ENCODE results near the gene SH2D4B. TPM values are rescaled to one million over a fixed set of nuclear protein-coding genes. Genes with fewer than 3 reads are reported as not detected.
A peak's percentile ranks its signal among the peaks of the same experiment; 100 is the strongest.

SH2D4B gene
- total RNA-seq, 1 donor from 2014 or later: not detected

DNA sequence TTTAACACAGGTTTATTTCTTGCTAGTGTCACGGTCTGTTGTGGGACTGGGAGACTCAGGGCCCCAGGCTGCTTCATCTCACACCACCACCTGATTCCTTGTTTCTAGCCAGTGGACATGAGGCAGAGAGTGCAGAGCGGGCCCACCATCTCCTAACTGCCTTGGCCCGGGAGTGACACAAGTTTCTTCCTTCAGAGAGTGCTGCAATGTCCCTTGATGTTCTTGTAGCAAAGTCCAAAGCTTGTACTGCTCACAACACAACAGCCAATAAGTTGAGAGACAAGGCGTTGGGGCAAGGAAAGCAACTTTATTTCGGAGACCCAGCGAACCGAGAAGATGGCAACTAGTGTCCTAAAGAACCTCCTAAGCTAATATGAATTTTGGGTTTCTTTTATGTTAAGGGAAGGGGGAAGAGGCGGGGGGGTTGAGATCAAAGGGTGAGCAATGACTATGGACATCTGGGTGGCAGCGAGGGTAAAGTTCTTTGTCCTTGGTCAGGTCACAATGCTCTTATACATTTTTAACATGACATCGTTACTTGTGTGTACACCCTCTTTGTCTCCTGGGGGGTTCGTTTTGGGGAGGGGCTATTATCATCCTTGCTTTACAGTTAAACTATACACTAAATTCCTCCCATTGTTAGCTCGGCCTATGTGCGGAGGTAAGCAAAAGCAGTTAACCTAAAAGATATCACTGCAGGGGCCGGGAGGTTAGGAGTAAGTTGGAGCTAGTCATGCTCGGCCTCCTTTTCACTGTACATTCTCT is 31.6 kb downstream of the SH2D4B start:
- no peak for DNase-seq
- no peak for ATAC-seq (ENCODE audit: poor library complexity)
- intact Hi-C loops (cut with DNase I): no loop called here

GRCh38 chr10:80571352-80571751 is 33.6 kb downstream of the SH2D4B start:
- intact Hi-C loops (cut with DNase I): no loop called here
- no peak for DNase-seq
- ATAC-seq (ENCODE audit: poor library complexity): no peak

- ATAC-seq (ENCODE audit: poor library complexity): no peak
- DNase-seq: no peak
- intact Hi-C loops (cut with DNase I): no loop called here
These were observed 41.6 kb downstream of the SH2D4B start for GRCh38 chr10:80579181-80579763.

DNA sequence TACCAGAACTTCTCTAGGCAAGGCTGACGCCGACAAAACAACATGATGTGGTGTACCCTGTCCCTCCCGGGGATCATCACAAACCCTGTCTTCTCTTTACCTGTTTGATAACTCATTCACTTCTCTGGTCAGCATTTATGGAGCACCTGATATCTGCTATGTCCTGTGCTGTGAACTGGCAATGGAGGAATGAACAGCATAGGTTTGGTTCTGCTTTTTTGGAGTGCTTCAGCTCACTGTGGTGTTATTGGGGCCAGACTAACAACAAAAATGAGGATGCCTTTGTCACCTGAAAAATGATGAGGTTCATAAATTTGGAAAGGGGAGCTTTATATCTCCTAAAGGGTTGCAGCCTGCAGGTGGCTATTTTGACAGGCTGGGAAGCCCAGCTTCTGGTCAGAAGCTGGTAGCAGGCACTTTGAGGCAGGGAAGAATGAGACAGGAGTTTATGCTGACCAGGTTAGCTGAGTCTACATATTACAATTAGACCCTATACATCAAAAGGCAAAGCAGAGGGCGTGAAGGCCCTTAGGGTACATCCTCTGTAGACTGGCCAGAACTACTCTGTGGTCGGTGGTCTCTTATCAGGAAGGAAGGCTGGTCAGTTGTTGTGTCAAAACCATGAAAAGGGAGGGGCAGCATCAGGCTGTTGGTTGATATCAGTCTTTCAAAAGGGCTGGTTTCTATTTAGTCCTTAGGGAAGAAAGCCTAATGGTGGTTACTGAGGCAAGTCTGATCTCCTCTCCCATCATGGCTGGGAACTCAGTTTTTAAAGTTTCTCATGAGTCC is 42.3 kb downstream of the SH2D4B start:
- ATAC-seq (ENCODE audit: poor library complexity): no peak
- DNase-seq: no peak
- intact Hi-C loops (cut with DNase I): loop anchor here (10.0 kb wide), 1 partner anchor 135 kb away; no protein-coding TSS in a partner anchor

DNA sequence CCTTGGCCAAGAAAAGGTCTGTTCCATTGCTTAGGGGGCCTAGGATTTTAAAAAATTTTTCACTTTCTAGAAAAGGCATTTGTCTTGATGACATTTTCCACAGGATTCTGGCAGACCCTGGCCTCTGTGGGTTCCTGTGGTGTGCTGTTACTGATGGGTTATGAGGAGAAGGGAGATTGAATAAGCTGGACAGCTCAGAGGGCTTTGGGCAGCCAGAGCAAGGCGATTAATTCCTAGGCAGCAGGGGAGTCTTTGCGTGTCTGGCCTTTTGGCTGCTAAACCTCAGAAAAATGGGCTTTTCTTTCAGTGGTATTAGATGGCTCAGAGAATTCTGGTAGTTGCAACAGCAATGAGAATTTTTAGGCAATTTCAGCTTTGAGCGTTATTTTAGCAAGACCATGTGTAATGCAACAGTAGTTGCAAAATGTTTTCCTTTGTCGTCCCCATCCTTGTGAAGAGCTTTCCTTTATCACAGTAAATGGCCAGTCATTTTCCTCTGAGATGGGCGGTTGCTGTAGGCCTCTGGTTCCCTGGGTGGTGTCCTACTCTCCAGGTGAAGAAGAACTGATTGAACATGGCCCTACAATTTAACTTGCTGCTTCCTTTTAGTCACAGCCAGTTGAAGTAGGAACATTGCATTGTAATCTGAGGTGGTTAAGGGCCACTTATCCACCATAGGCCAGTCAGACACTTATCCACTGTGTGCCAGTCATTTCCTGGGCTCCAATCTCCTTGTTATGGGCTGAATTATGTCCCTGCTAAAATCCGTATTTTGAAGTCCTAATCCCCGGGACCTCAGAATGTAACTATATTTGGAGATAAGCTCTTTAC is 43.2 kb downstream of the SH2D4B start:
- ATAC-seq (ENCODE audit: poor library complexity) (no peak), DNase-seq (no peak)
- intact Hi-C loops (cut with DNase I): loop anchor here (10.0 kb wide), 1 partner anchor 136 kb away; no protein-coding TSS in a partner anchor

DNA sequence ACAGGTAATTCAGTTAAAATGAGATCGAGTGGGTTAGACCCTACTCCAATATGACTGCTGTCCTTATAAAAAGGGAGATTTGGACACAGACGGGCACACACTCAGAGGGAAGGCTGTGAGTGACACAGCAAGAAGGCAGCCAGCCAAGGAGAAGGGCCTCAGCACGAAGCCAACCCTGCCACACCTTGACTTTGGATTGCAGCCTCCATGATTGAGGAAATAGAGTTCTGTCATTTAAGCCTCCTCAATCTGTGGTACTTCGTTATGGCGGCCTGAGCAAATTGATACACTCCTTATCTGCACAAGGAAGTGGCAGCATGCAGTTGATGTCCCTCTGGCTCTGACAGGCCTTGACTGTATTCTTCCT is 43.8 kb downstream of the SH2D4B start:
- DNase-seq (no peak), ATAC-seq (ENCODE audit: poor library complexity) (no peak)
- intact Hi-C loops (cut with DNase I): loop anchor here (10.0 kb wide), 1 partner anchor 137 kb away; no protein-coding TSS in a partner anchor

GRCh38 chr10:80582286-80582960 is 44.7 kb downstream of the SH2D4B start:
- intact Hi-C loops (cut with DNase I): loop anchor here (10.0 kb wide), 1 partner anchor 138 kb away; no protein-coding TSS in a partner anchor
- ATAC-seq (ENCODE audit: poor library complexity) (no peak), DNase-seq (no peak)

DNA sequence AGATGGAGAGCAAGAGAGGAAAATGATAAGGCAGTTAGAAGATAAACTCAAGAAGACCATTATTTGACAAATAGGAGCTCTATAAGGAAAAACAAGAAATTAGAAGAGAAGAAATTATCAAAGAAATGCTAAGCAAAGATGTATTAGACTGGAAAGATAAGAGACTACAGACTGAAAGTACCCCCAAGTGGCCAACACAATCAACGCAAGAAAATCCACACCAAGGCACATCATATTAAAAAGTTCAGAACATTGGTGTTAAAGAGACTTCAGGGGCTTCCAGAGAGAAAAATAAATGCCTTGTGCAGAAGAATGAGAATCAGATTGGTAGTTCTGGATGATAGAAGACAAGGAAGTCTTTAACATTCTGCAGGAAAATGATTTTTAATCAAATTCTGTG is 46.0 kb downstream of the SH2D4B start:
- DNase-seq (no peak), ATAC-seq (ENCODE audit: poor library complexity) (no peak)
- intact Hi-C loops (cut with DNase I): loop anchor here (10.0 kb wide), 1 partner anchor 139 kb away; no protein-coding TSS in a partner anchor

GRCh38 chr10:80585812-80586211 is 48.1 kb downstream of the SH2D4B start:
- DNase-seq (no peak), ATAC-seq (ENCODE audit: poor library complexity) (no peak)
- intact Hi-C loops (cut with DNase I): loop anchor here (10.0 kb wide), 1 partner anchor 141 kb away; no protein-coding TSS in a partner anchor

DNA sequence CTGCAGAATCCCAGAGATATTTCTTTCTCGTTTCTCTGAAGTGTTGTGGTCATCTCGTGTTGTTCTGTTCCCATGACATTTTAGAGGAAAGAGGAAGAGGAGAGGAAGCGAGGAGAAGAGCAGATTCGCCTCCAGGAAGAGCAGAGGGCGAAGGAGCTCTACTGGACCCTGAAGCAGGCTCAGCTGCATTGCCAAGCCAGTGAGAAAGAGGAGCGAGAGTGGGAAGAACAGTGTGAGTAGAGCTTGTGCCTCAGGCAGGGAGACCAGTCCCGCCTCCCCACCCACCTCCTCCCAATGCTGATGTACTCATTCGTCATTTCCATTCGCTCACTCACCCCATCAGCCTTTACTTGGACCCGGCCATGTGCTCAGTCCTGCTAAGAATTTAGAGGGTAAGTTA is 50.8 kb downstream of the SH2D4B start:
- ATAC-seq (ENCODE audit: poor library complexity): no peak
- intact Hi-C loops (cut with DNase I): loop anchor here (10.0 kb wide), 1 partner anchor 144 kb away; no protein-coding TSS in a partner anchor
- no peak for DNase-seq

DNA sequence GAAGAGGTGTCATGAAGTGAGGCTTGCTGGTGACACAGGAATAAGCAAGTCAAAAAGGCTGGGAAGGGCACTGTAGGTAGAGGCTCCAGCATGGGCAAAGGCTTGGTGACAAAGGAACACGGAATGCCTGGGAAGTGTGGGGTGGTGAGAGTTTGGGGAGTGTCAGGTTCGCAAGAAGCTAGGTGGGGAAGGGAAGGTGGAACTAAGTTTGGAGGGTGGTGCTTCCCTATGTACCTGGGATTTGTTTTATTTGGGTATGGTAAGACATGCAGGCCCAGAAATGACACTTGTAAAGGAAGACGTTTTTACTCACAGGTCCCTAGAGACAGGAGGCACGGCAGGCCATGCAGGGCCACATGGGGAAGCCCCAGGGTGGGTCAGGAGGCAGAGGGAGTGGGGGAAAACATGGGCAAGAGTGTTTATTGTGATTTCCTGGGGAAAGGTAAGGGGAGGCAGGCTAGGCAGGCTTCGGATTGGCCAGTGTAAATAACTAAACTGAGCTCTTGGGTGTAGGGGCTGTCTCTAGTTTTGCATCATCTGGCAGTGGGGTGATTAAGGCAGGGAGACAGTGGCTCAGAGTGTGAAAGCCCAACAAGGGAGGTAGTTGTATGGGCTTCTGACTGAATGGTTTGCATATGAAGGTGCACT is 52.1 kb downstream of the SH2D4B start:
- intact Hi-C loops (cut with DNase I): loop anchor here (10.0 kb wide), 1 partner anchor 145 kb away; no protein-coding TSS in a partner anchor

GRCh38 chr10:80590585-80591125 is 53.0 kb downstream of the SH2D4B start:
- DNase-seq (no peak), ATAC-seq (ENCODE audit: poor library complexity) (no peak)
- intact Hi-C loops (cut with DNase I): no loop called here

More for the DNA sequence above, 52.1 kb downstream of the SH2D4B start:
- DNase-seq (no peak), ATAC-seq (ENCODE audit: poor library complexity) (no peak)

DNA sequence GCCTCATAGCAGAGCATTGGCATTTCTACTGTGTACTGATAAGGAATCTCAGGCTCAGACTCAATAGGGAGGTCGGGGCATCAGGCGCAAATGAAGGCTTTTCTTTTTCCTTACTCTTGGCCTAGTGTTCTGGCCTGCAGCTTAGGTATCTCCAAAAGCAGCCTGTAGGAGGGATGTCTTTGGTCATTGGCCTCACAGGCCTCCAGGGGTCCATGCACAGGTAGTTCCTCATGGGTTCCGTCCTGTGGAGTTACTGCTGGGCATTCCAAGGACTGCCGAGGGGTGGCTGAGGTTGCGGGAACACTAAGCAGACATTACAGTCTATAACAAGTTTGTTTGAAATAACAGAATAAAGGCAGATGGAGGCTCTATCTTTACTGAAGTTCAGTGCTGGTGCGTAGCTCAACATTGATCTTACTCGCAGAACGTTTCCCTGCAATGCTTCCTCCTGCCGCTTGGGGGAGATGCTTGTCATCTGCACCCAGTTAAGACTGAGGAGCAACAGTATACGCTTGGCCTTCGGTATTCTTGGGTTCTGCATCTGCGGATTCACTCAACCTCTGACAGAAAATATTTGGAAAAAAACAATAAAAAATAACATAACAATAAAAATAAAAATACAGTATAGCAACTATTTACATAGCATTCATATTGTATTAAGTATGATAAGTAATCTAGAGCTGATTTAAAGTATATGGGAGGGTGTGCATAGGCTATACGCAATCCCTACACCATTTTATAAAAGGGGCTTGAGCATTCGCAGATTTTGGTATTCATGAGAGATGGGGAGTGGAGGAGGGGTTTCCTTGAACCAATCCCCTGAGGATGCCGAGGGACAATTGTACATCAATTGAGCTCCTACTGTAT is 58.9 kb downstream of the SH2D4B start:
- peak; percentile 68 for ATAC-seq (ENCODE audit: poor library complexity)
- intact Hi-C loops (cut with DNase I): no loop called here
- peak; percentile 53 for DNase-seq

GRCh38 chr10:80598084-80598798 is 60.5 kb downstream of the SH2D4B start:
- DNase-seq (no peak), ATAC-seq (ENCODE audit: poor library complexity) (peak; percentile 36)
- intact Hi-C loops (cut with DNase I): no loop called here

GRCh38 chr10:80598951-80599350 is 61.2 kb downstream of the SH2D4B start:
- ATAC-seq (ENCODE audit: poor library complexity): no peak
- intact Hi-C loops (cut with DNase I): no loop called here
- no peak for DNase-seq

DNA sequence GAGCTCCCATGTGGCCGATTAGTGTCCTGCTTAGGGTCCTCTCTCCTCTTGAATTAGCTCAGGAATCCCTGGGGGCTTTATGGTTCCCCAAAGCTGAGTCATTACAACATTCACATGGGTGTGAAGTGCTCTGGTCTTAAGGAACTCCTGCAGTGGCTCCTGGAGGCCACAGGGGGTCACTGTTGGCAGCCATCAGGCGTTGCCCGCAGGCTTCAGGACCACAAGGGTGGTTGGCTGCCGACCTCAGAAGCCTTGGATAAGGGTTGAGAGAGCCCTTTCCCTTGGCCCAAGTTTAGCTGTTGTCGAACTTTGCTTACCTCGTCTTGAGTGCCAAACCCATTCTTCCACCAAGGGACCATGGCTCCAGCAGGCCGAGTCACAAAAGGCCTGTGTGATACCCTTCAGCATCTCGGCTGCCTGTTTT is 61.7 kb downstream of the SH2D4B start:
- peak; percentile 88 for ATAC-seq (ENCODE audit: poor library complexity)
- DNase-seq: peak; percentile 64
- intact Hi-C loops (cut with DNase I): no loop called here

All from Right ventricle myocardium superior (tissue), 1 donor.